MM.1S (cell line): ENCODE results near the gene GSX1.

Source experiments
- DNase-seq: peaks from one replicate; pipeline ENCODE4 v3.0.0-alpha.2; 2015
- H2AFZ ChIP-seq: fragments of 300-600 bp; sonication (generic); 2 replicates; pipeline ENCODE4 v1.6.0; 2016; ENCODE audit warnings: antibody characterized with exemption, low read length
- H3F3A ChIP-seq: fragments of 300-600 bp; sonication (generic); 2 replicates; pipeline ENCODE4 v1.6.1; 2016; ENCODE audit warnings: mild to moderate bottlenecking, antibody characterized with exemption, low read length, moderate library complexity, mixed read lengths; ENCODE audit not compliant: insufficient read depth
- H3K27ac ChIP-seq: fragments of 300-600 bp; sonication (generic); 2 replicates; pipeline ENCODE4 v1.5.1; 2016; ENCODE audit warnings: mild to moderate bottlenecking, low read length
- H3K27me3 ChIP-seq: fragments of 300-600 bp; sonication (generic); replicated peaks from 2 replicates; pipeline ENCODE4 v1.6.0; 2016; ENCODE audit warnings: low read length; ENCODE audit not compliant: insufficient read depth
- H3K36me3 ChIP-seq: fragments of 300-600 bp; sonication (generic); replicated peaks from 2 replicates; pipeline ENCODE4 v1.6.1; 2016; ENCODE audit warnings: mild to moderate bottlenecking, low read length, mixed read lengths; ENCODE audit not compliant: insufficient read depth
- H3K4me1 ChIP-seq: fragments of 300-600 bp; sonication (generic); 2 replicates; pipeline ENCODE4 v1.6.1; 2016; ENCODE audit warnings: low read length, mixed read lengths
- H3K4me2 ChIP-seq: fragments of 300-600 bp; sonication (generic); 2 replicates; pipeline ENCODE4 v1.6.0; 2016; ENCODE audit warnings: low read depth, low read length
- H3K4me3 ChIP-seq: fragments of 300-600 bp; sonication (generic); 2 replicates; pipeline ENCODE4 v1.5.1; 2016; ENCODE audit warnings: low read length, mixed read lengths
- H3K79me2 ChIP-seq: fragments of 300-600 bp; sonication (generic); 2 replicates; pipeline ENCODE4 v1.6.1; 2016; ENCODE audit warnings: mixed run types, low read length, mixed read lengths
- H3K9ac ChIP-seq: fragments of 300-600 bp; sonication (generic); 2 replicates; pipeline ENCODE4 v1.6.1; 2016; ENCODE audit warnings: low read length, mixed read lengths
- H3K9me2 ChIP-seq: fragments of 300-600 bp; sonication (generic); replicated peaks from 2 replicates; pipeline ENCODE4 v1.6.1; 2016; ENCODE audit warnings: mild to moderate bottlenecking, low read length, mixed read lengths; ENCODE audit not compliant: insufficient read depth
- H3K9me3 ChIP-seq: fragments of 300-600 bp; sonication (generic); replicated peaks from 2 replicates; pipeline ENCODE4 v1.6.1; 2016; ENCODE audit warnings: mild to moderate bottlenecking, low read length, mixed read lengths; ENCODE audit not compliant: insufficient read depth
- H4K20me1 ChIP-seq: fragments of 300-600 bp; sonication (generic); 2 replicates; pipeline ENCODE4 v1.6.1; 2016; ENCODE audit warnings: mild to moderate bottlenecking, low read length, moderate library complexity, mixed read lengths; ENCODE audit not compliant: insufficient read depth
- EZH2 ChIP-seq: fragments of 300-600 bp; sonication (generic); optimal IDR thresholded peaks from 2 replicates; pipeline ENCODE3; 2017; ENCODE audit warnings: low read depth, mild to moderate bottlenecking, antibody characterized with exemption, low read length, mixed read lengths
- EZH2phosphoT487 ChIP-seq: fragments of 300-600 bp; sonication (generic); IDR thresholded peaks from 2 replicates; pipeline ENCODE4 v1.6.1; 2018; ENCODE audit warnings: antibody characterized with exemption, low read length
- TF ChIP-seq, protein P1 (sequence below): fragments of 300-600 bp; sonication (generic); IDR thresholded peaks from 2 replicates; pipeline ENCODE4 v1.5.1; 2016; ENCODE audit warnings: antibody characterized with exemption, low read length, mixed read lengths

The GSX1 gene

DNA sequence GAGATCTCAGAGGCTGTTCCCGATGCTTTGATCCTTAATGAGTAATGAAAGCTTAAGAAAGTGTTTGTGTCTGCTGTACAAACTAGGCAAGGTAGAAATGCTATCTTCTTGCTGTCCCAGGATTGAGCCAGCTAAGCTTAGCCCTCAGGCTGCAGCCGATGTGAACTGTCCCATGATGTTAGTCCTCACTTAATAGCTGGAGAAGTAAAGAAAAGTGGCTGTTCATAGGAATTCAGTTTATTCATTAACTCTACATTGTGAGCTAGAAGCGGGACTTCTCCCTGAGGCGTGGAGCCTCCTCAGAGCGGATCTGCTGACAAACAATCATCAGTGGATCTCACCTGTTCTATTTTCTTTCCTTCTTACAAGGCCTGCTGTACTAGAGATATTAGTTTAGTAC, 10.1 kb upstream of the GSX1 start:
- Histone ChIP-seq H3K27me3 (no peaks in the 10 kb centered on the region), H3K36me3 (no peaks in the 10 kb centered on the region), H2AFZ (no peak overlapping the region), H3F3A (no peaks in the 10 kb centered on the region), H3K27ac (no peak overlapping the region), H3K9me3 (no peaks in the 10 kb centered on the region), H3K9me2 (no peaks in the 10 kb centered on the region), H3K4me3 (no peak overlapping the region), H3K4me2 (no peak overlapping the region), H3K9ac (no peak overlapping the region), H3K4me1 (no peaks in the 10 kb centered on the region), H3K79me2 (no peaks in the 10 kb centered on the region), H4K20me1 (no peaks in the 10 kb centered on the region)
- no peak for TF ChIP-seq EZH2
- no peak for TF ChIP-seq EZH2phosphoT487
- TF ChIP-seq, protein P1, sequence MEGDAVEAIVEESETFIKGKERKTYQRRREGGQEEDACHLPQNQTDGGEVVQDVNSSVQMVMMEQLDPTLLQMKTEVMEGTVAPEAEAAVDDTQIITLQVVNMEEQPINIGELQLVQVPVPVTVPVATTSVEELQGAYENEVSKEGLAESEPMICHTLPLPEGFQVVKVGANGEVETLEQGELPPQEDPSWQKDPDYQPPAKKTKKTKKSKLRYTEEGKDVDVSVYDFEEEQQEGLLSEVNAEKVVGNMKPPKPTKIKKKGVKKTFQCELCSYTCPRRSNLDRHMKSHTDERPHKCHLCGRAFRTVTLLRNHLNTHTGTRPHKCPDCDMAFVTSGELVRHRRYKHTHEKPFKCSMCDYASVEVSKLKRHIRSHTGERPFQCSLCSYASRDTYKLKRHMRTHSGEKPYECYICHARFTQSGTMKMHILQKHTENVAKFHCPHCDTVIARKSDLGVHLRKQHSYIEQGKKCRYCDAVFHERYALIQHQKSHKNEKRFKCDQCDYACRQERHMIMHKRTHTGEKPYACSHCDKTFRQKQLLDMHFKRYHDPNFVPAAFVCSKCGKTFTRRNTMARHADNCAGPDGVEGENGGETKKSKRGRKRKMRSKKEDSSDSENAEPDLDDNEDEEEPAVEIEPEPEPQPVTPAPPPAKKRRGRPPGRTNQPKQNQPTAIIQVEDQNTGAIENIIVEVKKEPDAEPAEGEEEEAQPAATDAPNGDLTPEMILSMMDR, result no peak
- DNase-seq, result no peak

DNA sequence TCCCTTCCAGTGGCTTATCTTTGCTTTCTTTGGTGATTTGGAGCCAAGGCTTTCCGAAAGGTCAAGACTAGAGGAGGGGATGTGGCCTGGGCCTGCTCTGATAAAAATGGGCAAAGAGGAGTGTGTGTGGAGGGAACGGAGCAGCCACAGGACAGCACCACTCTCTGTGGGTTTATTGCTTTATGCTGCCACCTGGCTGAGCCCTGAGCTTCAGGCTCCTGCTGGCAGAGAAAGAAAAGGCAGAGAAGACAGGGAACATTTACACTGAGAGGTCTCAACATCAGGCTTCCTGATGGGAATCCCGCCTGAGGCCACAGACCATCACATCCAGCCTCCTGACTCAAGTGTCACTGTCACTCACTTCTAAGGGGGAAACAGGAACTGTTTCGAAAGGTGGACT, 9.2 kb upstream of the GSX1 start:
- no peaks in the 10 kb centered on the region for H4K20me1 ChIP-seq
- no peaks in the 10 kb centered on the region for H3F3A ChIP-seq
- H3K9me3 ChIP-seq, result no peaks in the 10 kb centered on the region
- no peak overlapping the region for H3K4me2 ChIP-seq
- H3K4me1 ChIP-seq, result no peaks in the 10 kb centered on the region
- no peaks in the 10 kb centered on the region for H3K79me2 ChIP-seq
- no peak overlapping the region for H3K27ac ChIP-seq
- no peak for DNase-seq
- TF ChIP-seq EZH2phosphoT487 (no peak), EZH2 (no peak)
- TF ChIP-seq, protein P1, result no peak; the same call in 1 of the 2 replicates
- no peaks in the 10 kb centered on the region for H3K27me3 ChIP-seq
- no peak overlapping the region for H2AFZ ChIP-seq
- H3K4me3 ChIP-seq, result no peak overlapping the region
- no peaks in the 10 kb centered on the region for H3K9me2 ChIP-seq
- H3K9ac ChIP-seq, result no peak overlapping the region
- H3K36me3 ChIP-seq, result no peaks in the 10 kb centered on the region

DNA sequence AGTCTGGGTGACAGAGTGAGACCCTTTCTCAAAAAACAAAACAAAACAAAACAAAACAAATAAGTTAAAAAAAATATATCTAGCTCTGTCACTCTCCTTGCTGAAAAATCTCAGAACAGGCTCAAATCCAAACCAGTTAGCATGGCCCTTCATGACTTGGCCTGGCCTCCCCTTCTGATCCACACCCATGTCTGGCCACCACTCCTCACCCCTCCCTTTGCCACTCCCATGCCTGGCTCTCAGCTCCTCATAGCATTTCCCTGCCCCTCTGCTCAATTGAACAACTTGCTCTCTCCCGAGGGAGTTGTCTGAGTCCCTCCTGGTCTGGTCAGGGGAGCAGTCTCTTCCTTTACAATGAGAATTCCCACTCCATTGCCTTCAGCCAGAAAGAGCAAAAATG, 4.0 kb upstream of the GSX1 start:
- H2AFZ ChIP-seq, result no peak overlapping the region
- no peak overlapping the region for H3K4me3 ChIP-seq
- no peaks in the 10 kb centered on the region for H3K79me2 ChIP-seq
- H3K27ac ChIP-seq, result no peak overlapping the region
- H4K20me1 ChIP-seq, result no peaks in the 10 kb centered on the region
- no peaks in the 10 kb centered on the region for H3K9me2 ChIP-seq
- no peaks in the 10 kb centered on the region for H3K4me1 ChIP-seq
- no peak overlapping the region for H3K4me2 ChIP-seq
- H3K36me3 ChIP-seq, result no peaks in the 10 kb centered on the region
- TF ChIP-seq EZH2 (no peak), EZH2phosphoT487 (no peak)
- TF ChIP-seq, protein P1, result no peak
- H3K27me3 ChIP-seq, result no peaks in the 10 kb centered on the region; the same call in 1 of the 2 replicates
- no peaks in the 10 kb centered on the region for H3F3A ChIP-seq
- H3K9me3 ChIP-seq, result no peaks in the 10 kb centered on the region
- DNase-seq, result no peak
- H3K9ac ChIP-seq, result no peak overlapping the region
